ENCODE measurements around the gene CDH23. TPM values are rescaled to one million over a fixed set of nuclear protein-coding genes. Genes with fewer than 3 reads are reported as not detected.

The CDH23 gene
- total RNA-seq, 4 donors from 2014 or later, result 13.8 to 20.1 (median 17.3) TPM

DNA sequence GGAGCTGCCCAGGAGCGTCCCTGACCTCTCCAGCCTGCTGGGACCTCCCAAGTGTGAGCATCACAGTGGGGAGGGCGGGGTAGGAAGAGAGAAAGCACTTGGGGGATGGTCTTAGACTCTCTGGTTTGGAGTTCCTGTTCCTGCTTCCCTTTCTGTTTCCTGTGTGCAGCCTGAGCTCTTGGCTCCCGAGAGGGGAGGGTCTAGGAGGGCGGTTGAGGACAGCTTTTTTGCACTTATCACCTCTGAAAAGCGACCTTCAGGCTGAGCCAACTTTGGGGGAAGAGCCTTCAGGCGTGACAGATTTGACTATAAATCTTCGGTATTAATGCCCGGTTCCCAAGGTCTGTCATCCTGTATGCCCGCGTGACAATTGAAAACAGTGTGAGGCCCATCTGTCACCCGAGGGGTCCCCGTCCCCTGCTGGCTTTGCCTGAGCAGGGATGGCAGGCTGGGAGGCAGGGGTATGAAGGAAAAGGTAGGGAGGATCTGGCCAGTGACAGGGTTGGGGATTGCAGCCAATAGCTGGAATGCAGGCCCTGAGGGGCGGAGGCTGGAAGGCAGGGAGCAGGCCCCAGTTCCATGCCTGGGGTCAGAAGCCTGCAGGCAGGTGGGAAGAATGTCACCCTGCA is 78.6 kb downstream of the CDH23 start:
- Histone ChIP-seq H3K27me3 (no peaks in the 10 kb centered on the region), H3K4me3 (no peak overlapping the region), H3K9me3 (no peaks in the 10 kb centered on the region), H3K27ac (peak overlapping the region in 1 of 4 donors; percentile 39), H3K4me1 (peaks cover 0 to 55% (median 10%) of the 10 kb centered on the region in 4 donors), H3K36me3 (no peaks in the 10 kb centered on the region)
- WGBS, 2 donors, result 50 to 52% methylated on average over 12 to 13 of the region's 13 CpGs
- TF ChIP-seq, protein P1, sequence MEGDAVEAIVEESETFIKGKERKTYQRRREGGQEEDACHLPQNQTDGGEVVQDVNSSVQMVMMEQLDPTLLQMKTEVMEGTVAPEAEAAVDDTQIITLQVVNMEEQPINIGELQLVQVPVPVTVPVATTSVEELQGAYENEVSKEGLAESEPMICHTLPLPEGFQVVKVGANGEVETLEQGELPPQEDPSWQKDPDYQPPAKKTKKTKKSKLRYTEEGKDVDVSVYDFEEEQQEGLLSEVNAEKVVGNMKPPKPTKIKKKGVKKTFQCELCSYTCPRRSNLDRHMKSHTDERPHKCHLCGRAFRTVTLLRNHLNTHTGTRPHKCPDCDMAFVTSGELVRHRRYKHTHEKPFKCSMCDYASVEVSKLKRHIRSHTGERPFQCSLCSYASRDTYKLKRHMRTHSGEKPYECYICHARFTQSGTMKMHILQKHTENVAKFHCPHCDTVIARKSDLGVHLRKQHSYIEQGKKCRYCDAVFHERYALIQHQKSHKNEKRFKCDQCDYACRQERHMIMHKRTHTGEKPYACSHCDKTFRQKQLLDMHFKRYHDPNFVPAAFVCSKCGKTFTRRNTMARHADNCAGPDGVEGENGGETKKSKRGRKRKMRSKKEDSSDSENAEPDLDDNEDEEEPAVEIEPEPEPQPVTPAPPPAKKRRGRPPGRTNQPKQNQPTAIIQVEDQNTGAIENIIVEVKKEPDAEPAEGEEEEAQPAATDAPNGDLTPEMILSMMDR (IDR thresholded peaks at IDR 0.05), result no peak
- TF ChIP-seq EP300 (IDR thresholded peaks at IDR 0.05), result no peak
- no peak for TF ChIP-seq POLR2A (IDR thresholded peaks at IDR 0.05)
- no peak for DNase-seq (ENCODE audit: low spot score in 2 of 2)

DNA sequence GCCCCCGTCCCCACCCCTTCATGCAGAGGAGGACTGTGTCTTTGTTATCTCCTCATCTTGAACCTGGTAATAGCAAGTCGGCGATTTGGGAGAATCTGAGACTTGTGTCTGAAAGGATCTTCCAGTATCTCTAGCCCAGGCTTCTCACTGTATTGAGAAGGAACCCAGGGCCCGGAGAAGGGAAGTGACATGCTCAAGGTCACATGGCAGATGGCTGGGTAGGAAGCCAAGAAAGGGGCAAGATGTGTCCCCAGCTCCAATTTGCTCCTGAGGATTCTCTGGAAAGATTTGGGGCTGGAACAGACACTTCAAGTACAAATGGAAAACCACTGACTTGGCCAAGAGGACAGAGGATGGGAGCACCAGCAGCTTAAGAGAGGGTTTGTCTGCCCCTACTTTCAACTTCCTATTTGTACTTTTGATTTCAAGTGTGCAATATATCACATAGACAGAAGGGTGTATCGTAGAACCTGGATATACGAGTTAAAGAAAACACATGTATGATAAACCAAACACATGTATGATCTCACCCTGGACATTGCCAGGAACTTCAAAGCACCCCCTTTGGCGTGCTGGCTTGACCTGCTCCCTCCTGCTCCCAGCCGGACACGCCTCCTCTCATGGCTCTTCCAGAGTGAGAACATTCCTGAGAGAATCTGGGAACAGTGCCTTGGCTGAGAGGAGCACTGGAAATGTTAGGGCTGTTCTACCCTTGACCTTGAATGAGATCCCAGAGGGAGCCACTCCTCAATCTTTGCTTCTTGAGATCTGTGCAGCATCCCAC is 79.7 kb downstream of the CDH23 start:
- Histone ChIP-seq H3K36me3 (no peaks in the 10 kb centered on the region), H3K27me3 (no peaks in the 10 kb centered on the region), H3K27ac (peak overlapping the region in 1 of 4 donors; percentile 39), H3K4me3 (no peak overlapping the region), H3K4me1 (peaks cover 0 to 55% (median 10%) of the 10 kb centered on the region in 4 donors), H3K9me3 (no peaks in the 10 kb centered on the region)
- TF ChIP-seq EP300 (IDR thresholded peaks at IDR 0.05), result peak in 1 of 2 donors; percentile 10
- TF ChIP-seq POLR2A (IDR thresholded peaks at IDR 0.05), result no peak
- peak in 1 of 2 donors; percentile 33 for DNase-seq (ENCODE audit: low spot score in 2 of 2)
- WGBS, 2 donors, result 58 to 64% methylated on average over 9 of the region's 9 CpGs

DNA sequence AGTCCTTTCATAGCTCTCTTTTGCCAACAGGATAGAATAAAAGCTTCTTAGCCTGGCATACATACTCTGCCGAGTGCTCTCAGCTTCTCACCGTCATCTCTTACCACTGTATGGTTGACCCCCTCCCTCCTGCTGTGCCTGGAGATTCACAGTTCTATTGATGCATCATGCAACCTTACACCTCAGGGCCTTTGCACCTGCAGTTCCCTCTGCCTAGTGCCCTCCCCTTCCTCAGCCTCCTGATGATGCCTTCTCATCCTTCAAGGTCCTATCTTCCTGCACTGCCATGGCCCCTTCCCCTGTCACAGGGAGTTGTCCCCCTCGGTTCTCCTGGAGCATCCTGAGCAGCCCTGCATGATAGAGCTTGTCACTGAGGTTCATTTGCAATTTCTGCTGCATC is 81.5 kb downstream of the CDH23 start:
- TF ChIP-seq, protein P1 (IDR thresholded peaks at IDR 0.05), result no peak
- TF ChIP-seq EP300 (IDR thresholded peaks at IDR 0.05), result no peak
- TF ChIP-seq POLR2A (IDR thresholded peaks at IDR 0.05), result no peak
- WGBS, 2 donors, result 74 to 75% methylated on average over 3 of the region's 3 CpGs

DNA sequence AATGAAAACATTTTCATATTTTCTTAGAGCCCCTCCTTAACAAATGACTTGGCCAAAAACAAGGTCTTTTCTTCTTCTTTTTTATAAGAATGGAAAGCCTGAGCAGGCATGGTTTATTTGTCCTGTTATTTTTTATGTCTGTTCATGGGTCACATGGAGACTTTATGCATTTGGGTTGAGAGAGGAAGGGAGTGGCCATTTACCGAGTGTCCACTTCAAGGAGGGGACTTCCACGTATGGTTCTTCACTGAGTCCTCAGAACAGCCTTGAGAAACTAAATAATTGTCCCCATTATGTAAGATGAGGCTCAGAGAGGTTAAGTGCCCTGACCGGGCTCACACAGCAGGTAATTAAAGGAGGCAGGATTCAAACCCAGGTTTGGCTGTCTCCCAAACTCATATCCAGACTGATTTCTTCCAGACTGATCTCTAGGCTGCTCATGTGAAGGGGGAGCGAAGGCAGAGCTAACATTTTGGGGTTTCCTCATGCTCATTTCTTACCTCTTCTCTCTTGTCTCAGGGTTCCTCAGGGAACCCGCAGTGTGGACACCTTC is 82.2 kb downstream of the CDH23 start:
- H3K4me3 ChIP-seq, result no peak overlapping the region
- 63 to 65% methylated on average over 5 of the region's 5 CpGs for WGBS, 2 donors
- no peaks in the 10 kb centered on the region for H3K36me3 ChIP-seq
- DNase-seq (ENCODE audit: low spot score in 2 of 2), result no peak
- no peaks in the 10 kb centered on the region for H3K9me3 ChIP-seq
- TF ChIP-seq EP300 (IDR thresholded peaks at IDR 0.05) (no peak), POLR2A (IDR thresholded peaks at IDR 0.05) (no peak)
- TF ChIP-seq, protein P1 (IDR thresholded peaks at IDR 0.05), result no peak
- H3K4me1 ChIP-seq, result peaks cover 0 to 40% (median 10%) of the 10 kb centered on the region in 4 donors
- H3K27me3 ChIP-seq, result no peaks in the 10 kb centered on the region
- no peak overlapping the region for H3K27ac ChIP-seq

More for the DNA sequence above, 81.5 kb downstream of the CDH23 start:
- Histone ChIP-seq H3K27me3 (no peaks in the 10 kb centered on the region), H3K4me3 (no peak overlapping the region), H3K9me3 (no peaks in the 10 kb centered on the region), H3K27ac (no peak overlapping the region), H3K36me3 (no peaks in the 10 kb centered on the region), H3K4me1 (peaks cover 0 to 44% (median 10%) of the 10 kb centered on the region in 4 donors)
- DNase-seq (ENCODE audit: low spot score in 2 of 2), result no peak

DNA sequence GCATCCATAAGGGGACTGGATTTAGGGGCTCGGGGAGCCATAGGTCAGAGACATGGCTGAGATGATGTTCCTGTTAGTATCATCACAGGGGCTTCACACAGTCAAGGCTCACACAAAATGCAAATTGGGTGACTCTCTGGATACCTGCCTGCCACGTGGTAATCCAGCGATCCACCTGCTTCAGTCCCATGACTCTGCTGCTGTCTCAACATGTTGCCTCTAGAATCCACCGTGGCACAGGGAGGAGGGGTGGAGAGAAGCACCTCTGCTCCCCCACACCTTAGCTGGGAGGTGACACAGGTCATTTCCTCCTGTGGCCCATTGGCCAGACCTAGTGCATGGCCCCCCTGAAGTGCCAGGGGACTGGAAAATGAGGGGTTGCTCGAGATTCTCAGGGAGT is 83.1 kb downstream of the CDH23 start:
- Histone ChIP-seq H3K4me1 (peaks cover 0 to 30% (median 10%) of the 10 kb centered on the region in 4 donors), H3K4me3 (no peak overlapping the region), H3K36me3 (no peaks in the 10 kb centered on the region), H3K9me3 (no peaks in the 10 kb centered on the region), H3K27me3 (no peaks in the 10 kb centered on the region), H3K27ac (no peak overlapping the region)
- TF ChIP-seq, protein P1 (IDR thresholded peaks at IDR 0.05), result no peak
- TF ChIP-seq POLR2A (IDR thresholded peaks at IDR 0.05), result no peak
- TF ChIP-seq EP300 (IDR thresholded peaks at IDR 0.05), result no peak
- 77 to 78% methylated on average over 5 of the region's 5 CpGs for WGBS, 2 donors
- no peak for DNase-seq (ENCODE audit: low spot score in 2 of 2)
